Ascending aorta (tissue), 2 donors: ENCODE results near the gene AUTS2. TPM values are rescaled to one million over a fixed set of nuclear protein-coding genes. Genes with fewer than 3 reads are reported as not detected.

Source experiments
- DNase-seq, 2 donors: peaks; one replicate each; pipeline ENCODE4 v3.0.0-alpha.2; 2019; ENCODE audit warnings: low spot score in 2 of 2
- H3K27ac ChIP-seq, 2 donors: fragments of 200-600 bp; sonication (generic); one replicate each; pipeline ENCODE4 v1.5.1; 2016 to 2017; ENCODE audit warnings: mild to moderate bottlenecking in 1 of 2
- H3K27me3 ChIP-seq: fragments of 200-600 bp; sonication (generic); one replicate; pipeline ENCODE4 v1.5.1; 2017
- H3K36me3 ChIP-seq, 2 donors: fragments of 200-600 bp; sonication (generic); one replicate each; pipeline ENCODE4 v1.5.1; 2016
- H3K4me1 ChIP-seq, 2 donors: fragments of 200-600 bp; sonication (generic); one replicate each; pipeline ENCODE4 v1.5.1; 2016 to 2017; ENCODE audit warnings: mild to moderate bottlenecking in 1 of 2
- H3K4me3 ChIP-seq, 2 donors: fragments of 200-600 bp; sonication (generic); one replicate each; pipeline ENCODE4 v1.5.1; 2016 to 2017; ENCODE audit warnings: mild to moderate bottlenecking in 1 of 2
- H3K9me3 ChIP-seq, 2 donors: fragments of 200-600 bp; sonication (generic); one replicate each; pipeline ENCODE4 v1.5.1; 2016
- CTCF ChIP-seq, 3 experiments: fragments of 200-600 bp in 2 of 3; fragments of 450-650 bp in 1 of 3; sonication (generic) in 2 of 3; IDR thresholded peaks; one replicate each; pipeline ENCODE4 v1.5.1; 2016 to 2019; ENCODE audit warnings: antibody characterized with exemption in 3 of 3, mild to moderate bottlenecking in 1 of 3, moderate library complexity in 1 of 3
- intact Hi-C: fragments of 100-400 bp; cut with DNase I; formaldehyde crosslinking; loops from one replicate; pipeline ENCODE4 v1.15.1; 2023
- total RNA-seq: library from RNA; depleted of rRNA; stranded (reverse); fragments of >200 nt; gene quantifications from one replicate; pipeline ENCODE4 v1.1.0, GENCODE V29; 2016

Gene AUTS2
- total RNA-seq, 1 donor from 2014 or later, result 90.4 TPM

GRCh38 chr7:70343519-70343918 is 745.2 kb downstream of the AUTS2 start:
- no peaks in the 10 kb centered on the region for H3K4me1 ChIP-seq
- intact Hi-C loops, result no loop called here
- no peaks in the 10 kb centered on the region for H3K36me3 ChIP-seq
- H3K27me3 ChIP-seq, result no peaks in the 10 kb centered on the region
- H3K27ac ChIP-seq, result no peak overlapping the region
- no peaks in the 10 kb centered on the region for H3K9me3 ChIP-seq
- DNase-seq, result no peak
- TF ChIP-seq CTCF (IDR thresholded peaks at IDR 0.05), result no peak
- H3K4me3 ChIP-seq, result no peak overlapping the region

GRCh38 chr7:70344726-70345125 is 746.5 kb downstream of the AUTS2 start:
- no peak for DNase-seq
- no peaks in the 10 kb centered on the region for H3K4me1 ChIP-seq
- TF ChIP-seq CTCF (IDR thresholded peaks at IDR 0.05), result no peak
- no peaks in the 10 kb centered on the region for H3K27me3 ChIP-seq
- no peaks in the 10 kb centered on the region for H3K36me3 ChIP-seq
- no peak overlapping the region for H3K27ac ChIP-seq
- H3K9me3 ChIP-seq, result no peaks in the 10 kb centered on the region
- intact Hi-C loops, result no loop called here
- H3K4me3 ChIP-seq, result no peak overlapping the region

- no peak for DNase-seq
- no peak overlapping the region for H3K27ac ChIP-seq
- H3K36me3 ChIP-seq, result no peaks in the 10 kb centered on the region
- no peaks in the 10 kb centered on the region for H3K9me3 ChIP-seq
- no peak for TF ChIP-seq CTCF (IDR thresholded peaks at IDR 0.05)
- intact Hi-C loops, result no loop called here
- no peaks in the 10 kb centered on the region for H3K4me1 ChIP-seq
- H3K4me3 ChIP-seq, result no peak overlapping the region
- H3K27me3 ChIP-seq, result no peaks in the 10 kb centered on the region
These were observed 748.7 kb downstream of the AUTS2 start for GRCh38 chr7:70346844-70347462.

- Histone ChIP-seq H3K36me3 (no peaks in the 10 kb centered on the region), H3K4me1 (no peaks in the 10 kb centered on the region), H3K27me3 (no peaks in the 10 kb centered on the region), H3K9me3 (no peaks in the 10 kb centered on the region), H3K27ac (no peak overlapping the region), H3K4me3 (no peak overlapping the region)
- TF ChIP-seq CTCF (IDR thresholded peaks at IDR 0.05), result no peak
- no peak for DNase-seq
- intact Hi-C loops, result no loop called here
These were observed 749.4 kb downstream of the AUTS2 start for GRCh38 chr7:70347463-70348254.

- Histone ChIP-seq H3K9me3 (no peaks in the 10 kb centered on the region), H3K36me3 (no peaks in the 10 kb centered on the region), H3K27ac (no peak overlapping the region), H3K4me3 (no peak overlapping the region), H3K27me3 (no peaks in the 10 kb centered on the region), H3K4me1 (no peaks in the 10 kb centered on the region)
- TF ChIP-seq CTCF (IDR thresholded peaks at IDR 0.05), result no peak
- no peak for DNase-seq
- intact Hi-C loops, result no loop called here
These were observed 750.8 kb downstream of the AUTS2 start for GRCh38 chr7:70349031-70349430.
